MM.1S (cell line): ENCODE results near the gene IFNG.

ENCODE experiments used
- EZH2 ChIP-seq: fragments of 300-600 bp; sonication (generic); optimal IDR thresholded peaks from 2 replicates; pipeline ENCODE3; 2017; ENCODE audit warnings: low read depth, mild to moderate bottlenecking, antibody characterized with exemption, low read length, mixed read lengths
- EZH2phosphoT487 ChIP-seq: fragments of 300-600 bp; sonication (generic); IDR thresholded peaks from 2 replicates; pipeline ENCODE4 v1.6.1; 2018; ENCODE audit warnings: antibody characterized with exemption, low read length
- TF ChIP-seq, protein P1 (sequence below): fragments of 300-600 bp; sonication (generic); IDR thresholded peaks from 2 replicates; pipeline ENCODE4 v1.5.1; 2016; ENCODE audit warnings: antibody characterized with exemption, low read length, mixed read lengths

DNA sequence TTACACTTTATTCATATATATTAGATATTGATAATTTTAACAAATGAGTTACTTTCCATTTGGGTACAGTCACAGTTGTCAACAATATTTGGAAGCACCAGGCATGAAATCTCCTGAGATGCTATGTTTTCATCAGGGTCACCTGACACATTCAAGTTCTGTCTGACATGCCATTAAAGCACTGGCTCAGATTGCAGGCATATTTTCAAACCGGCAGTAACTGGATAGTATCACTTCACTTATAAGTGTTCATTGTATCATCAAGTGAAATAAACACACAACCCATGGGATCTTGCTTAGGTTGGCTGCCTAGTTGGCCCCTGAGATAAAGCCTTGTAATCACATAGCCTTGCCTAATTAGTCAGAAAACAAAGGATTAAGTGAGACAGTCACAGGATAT is 4.8 kb downstream of the IFNG start:
- TF ChIP-seq EZH2phosphoT487 (no peak), EZH2 (no peak)
- TF ChIP-seq, protein P1, sequence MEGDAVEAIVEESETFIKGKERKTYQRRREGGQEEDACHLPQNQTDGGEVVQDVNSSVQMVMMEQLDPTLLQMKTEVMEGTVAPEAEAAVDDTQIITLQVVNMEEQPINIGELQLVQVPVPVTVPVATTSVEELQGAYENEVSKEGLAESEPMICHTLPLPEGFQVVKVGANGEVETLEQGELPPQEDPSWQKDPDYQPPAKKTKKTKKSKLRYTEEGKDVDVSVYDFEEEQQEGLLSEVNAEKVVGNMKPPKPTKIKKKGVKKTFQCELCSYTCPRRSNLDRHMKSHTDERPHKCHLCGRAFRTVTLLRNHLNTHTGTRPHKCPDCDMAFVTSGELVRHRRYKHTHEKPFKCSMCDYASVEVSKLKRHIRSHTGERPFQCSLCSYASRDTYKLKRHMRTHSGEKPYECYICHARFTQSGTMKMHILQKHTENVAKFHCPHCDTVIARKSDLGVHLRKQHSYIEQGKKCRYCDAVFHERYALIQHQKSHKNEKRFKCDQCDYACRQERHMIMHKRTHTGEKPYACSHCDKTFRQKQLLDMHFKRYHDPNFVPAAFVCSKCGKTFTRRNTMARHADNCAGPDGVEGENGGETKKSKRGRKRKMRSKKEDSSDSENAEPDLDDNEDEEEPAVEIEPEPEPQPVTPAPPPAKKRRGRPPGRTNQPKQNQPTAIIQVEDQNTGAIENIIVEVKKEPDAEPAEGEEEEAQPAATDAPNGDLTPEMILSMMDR = no peak
